Left renal pelvis (tissue), 4 donors: ENCODE measurements around the gene TMEM200C. TPM values are rescaled to one million over a fixed set of nuclear protein-coding genes. Genes with fewer than 3 reads are reported as not detected.
A peak's percentile ranks its signal among the peaks of the same experiment; 100 is the strongest.
"Not testable (repeated sequence)": the region's sequence is repeated elsewhere in the genome, so short reads cannot be mapped to it uniquely, and the experiment has no call there.

Source experiments
- DNase-seq, 4 donors: peaks; one replicate each; pipeline ENCODE4 v3.0.0-alpha.2; 2013; ENCODE audit warnings: low read depth in 4 of 4, low spot score in 3 of 4
- polyA plus RNA-seq, 4 donors: library from polyadenylated mRNA; unstranded; fragments of 120-200 nt; gene quantifications; one replicate each; pipeline ENCODE4 v1.2.1, GENCODE V29; 2013; ENCODE audit not compliant: insufficient read length in 4 of 4

Gene TMEM200C
- polyA plus RNA-seq, 4 donors: 0.50 to 2.0 (median 1.3) TPM

DNA sequence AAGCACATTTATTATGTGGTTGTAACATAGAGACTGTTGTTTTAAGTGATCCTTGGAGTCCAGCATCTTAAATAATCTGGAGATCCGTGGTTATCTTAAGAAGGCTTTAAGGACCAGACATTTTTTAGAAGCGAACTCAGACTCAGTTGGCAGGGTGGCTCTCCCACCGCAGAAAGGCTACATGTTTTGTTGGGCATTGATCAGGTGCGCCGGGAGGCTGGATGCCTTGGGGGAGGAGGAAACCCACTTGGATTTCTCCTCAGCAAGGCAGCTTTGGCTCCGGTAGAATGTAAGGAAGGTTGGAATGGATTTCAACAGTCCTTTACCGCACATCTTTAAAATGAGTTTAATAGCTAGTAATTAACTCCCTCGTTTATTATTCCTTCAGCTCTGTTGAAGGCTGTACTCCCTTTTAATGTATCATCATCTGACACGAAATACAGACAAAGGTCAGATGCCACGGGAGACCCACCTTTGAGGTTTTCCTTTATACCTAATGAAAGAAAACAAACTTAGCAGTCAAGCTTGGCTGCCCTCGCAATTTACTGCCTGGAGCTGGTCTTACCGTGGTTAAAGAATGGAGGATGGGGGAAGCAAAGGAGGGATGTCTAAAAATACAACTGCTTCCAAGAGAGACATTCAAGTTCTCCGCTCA, 1.2 kb downstream of the TMEM200C start:
- DNase-seq: peak in 2 of 4 donors; percentile 52 to 65

DNA sequence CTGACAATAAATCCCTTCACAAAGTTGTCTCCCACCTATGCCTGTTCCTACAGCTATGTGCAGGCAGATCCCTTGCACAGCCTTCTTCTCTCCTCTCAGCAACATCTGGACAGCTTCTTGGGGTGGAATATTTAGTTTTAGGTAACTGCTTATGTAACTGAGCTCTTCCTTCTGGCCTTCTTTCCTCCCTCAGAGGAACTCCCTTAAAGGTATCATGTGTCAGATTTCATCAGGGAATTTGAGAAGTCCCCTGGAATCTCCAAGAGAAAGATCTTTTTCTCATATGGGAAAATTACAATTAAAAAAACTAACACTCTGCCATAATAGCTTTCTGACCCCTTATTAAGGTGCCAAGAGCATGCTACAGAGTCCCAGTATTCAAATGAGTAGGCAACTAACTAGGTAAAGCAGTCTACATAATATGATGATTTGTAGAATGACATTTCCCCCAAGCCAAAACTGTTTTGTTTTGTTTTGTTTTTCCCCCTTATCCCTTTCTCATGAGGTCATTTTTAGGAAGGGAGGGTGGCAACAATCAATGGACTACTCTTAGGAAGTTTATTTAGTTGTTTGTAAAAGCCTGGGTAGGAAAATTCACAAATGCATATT, 2.4 kb downstream of the TMEM200C start:
- no peak for DNase-seq

DNA sequence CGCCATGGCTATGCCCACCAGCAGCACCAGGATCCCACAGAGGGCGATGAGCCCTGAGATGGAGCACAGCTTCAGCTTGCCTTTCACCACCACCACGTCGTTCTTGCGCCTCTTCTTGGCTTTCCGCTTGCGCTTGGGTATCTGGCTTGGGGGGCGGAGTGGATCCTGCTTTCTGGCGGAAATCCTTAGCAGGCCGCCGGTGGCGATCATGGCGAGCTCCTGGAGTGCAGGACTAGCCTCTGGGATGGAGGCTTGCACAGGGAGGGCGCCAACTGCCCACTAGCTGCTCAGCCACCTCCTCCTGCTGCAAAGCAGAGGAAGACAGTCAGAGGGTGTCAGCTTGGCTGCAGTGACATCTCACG, 3.5 kb downstream of the TMEM200C start:
- DNase-seq: no peak

DNA sequence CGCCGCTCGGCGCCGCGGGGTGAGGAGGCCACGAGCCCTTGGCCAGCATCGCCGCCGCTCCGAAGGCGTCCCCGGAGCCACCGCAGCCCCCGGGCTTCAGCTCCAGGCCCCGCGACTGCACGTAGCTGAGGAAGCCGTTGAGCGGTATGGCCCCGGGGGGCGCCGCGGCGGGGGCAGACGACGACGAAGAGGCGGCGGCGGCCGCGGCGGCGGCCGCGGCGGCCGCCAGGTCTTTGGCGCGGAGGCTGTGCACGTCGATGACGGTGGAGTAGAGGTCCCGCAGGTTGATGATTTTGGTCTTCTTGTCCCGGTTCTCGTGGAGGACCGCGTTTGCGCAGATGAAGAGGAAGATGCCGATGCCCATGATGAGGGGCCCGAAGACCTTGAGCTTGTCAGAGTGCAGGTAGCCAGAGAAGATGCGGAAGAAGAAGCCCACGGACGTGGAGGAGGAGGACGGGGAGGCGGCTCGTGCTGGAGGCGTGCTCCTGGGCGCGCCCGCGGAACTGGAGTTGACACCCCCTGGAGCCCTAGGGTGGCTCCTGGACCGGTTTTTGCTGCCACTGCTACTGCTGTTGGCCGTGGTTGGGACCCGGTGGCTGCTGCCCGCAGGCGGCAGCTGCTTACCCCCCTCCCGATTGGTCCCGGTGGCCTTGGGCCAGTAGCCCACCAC, 4.0 kb downstream of the TMEM200C start:
- DNase-seq: no peak

DNA sequence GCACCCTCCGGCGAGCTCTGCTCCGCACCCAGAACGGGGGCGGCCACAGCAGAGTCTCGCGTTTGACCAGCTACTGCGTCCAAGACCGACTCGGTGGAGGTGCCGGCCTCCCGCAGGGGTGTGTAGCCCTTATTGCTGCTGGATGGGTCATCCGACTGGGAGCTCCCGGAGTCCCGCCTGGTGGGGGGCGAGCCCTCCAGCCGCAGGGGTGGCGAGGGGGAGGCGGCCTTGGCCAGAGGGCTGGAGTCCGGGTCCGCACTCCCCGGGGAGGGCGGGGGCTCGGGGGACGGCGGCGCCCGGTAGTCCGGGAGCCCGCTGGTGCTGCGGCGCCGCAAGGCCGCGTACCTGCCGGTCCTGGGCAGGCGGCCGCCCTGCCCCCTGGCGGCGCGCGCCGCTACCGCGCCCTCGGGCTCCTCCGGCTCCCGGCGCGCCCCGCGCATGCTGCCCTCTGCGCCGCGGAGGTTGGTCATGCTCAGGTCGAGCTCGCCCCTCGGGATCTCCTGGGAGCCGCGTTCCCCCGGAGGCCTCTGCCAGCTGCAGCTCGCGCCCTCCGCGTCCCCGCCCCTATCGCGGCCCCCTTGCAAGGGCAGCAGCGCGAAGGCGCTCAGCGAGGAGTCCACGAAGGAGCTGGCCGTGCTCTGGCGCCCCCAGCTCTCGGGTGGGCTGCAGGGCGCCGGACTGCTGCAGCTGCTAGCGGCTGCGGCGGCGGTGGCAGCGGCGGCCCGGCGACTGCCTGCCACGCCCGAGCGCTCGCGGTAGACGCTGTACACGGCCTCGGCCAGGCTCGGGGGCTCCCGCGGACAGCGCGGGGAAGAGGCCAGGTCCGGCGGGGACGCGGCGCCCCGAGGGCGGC, 4.8 kb downstream of the TMEM200C start:
- no peak for DNase-seq

DNA sequence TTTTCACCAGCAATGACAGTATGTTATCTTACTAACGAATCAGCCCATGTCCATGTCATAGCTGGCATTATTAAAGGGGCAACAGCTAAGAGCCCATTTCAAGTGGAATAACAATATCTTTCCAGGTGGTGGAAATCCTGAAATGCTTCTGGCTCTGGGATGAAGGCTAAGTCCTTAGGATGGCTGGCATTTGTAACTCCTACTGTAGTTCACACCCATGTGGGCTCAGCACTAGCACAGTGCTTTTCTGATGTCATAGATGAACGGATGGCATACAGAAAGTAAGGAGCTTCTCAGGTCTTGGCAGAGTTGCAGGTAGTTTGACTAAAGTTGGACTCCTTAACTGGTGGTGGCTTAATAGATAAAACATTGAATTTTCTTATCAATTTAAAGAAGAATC, 10.0 kb downstream of the TMEM200C start:
- no peak for DNase-seq

DNA sequence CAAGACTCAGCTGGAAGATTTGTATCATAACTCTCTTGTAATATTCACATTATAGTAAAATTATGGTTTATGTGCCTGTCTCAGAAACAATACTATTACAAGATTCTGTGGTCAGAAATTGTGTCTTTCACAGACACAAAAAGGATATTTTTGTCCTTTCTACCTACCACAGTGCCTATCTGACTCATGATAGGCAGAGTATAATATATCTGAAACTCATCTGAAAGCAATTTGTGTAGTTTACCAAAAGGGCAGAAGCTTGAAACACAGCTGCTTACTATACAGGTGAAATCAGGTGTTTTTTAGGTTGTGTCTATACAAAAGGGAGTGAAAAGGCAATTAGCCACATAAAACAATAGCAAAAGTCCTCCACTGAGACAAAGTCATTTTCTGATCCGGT, 10.9 kb downstream of the TMEM200C start:
- DNase-seq: no peak

DNA sequence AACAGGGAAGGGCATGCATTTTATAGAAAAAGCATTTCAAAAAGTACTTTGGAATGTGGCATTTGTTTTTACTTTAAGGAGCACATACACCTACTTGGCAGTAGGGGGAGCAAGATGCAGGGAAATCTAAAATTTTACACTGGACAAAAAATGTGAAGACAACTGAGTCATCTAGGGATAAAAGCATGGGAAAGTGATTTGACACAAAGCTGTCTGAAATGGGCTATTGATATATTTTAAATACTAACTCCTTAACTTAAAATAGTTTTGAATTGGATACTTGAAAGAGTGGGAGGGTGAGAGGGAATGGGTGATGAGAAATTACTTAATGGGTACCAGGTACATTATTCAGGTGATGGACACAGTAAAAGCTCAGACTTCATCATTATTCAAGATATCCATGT, 15.8 kb downstream of the TMEM200C start:
- no peak for DNase-seq

DNA sequence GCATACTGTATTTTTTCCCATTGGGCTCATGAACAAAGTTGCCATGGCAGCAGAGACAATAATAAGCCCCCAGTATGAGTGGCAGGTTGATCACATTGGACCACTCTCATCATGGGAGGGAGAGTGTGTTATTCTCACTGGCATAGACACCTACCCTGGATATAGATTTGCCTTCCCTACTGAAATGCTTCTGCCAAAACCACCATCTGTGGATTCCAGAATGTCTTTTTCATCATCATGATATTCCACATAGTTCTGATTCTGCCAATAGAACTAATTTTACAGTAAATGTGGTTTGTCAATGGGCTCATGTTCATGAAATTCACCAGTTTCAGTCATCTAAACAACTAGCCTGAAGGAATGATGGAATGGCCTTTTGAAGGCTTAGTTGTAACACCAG, 18.4 kb downstream of the TMEM200C start:
- no peak for DNase-seq

DNA sequence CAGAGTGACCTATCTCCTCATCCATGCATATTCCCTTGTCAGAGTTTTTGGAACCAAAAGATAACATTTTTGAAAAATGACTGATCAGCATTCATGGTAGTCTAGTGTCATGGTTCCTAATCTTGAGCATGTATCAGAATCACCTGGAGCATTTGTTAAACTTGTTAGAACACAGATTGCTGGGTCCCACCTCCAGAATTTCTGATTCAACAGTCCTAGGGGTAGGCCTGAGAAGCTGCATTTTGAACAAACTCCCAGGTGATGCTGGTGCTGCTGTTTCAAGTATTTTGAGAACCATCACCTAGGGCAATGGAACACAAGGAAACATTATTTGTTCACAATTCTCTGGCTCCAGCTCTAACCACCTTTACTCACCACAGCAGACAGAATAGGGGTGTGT, 21.0 kb downstream of the TMEM200C start:
- no peak for DNase-seq

DNA sequence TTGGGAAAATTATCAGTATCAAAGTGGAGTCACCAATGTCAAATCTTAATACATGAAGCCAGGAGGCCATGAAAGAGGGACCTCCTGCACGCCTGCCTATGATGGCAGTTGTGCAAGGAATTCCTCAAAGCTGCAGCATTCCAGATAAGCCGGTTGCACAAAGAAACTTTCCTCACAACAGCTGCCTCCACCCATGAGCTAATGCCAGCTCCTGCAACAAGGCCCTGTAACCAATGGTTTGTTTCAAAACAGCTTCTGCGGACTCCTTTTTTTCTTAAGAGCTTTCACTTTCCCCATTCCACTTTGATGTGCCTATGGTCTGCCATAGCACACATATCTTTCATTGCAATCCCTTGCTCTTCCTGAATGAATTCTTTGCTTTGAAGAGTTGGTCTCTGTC, 22.4 kb downstream of the TMEM200C start:
- no peak for DNase-seq

DNA sequence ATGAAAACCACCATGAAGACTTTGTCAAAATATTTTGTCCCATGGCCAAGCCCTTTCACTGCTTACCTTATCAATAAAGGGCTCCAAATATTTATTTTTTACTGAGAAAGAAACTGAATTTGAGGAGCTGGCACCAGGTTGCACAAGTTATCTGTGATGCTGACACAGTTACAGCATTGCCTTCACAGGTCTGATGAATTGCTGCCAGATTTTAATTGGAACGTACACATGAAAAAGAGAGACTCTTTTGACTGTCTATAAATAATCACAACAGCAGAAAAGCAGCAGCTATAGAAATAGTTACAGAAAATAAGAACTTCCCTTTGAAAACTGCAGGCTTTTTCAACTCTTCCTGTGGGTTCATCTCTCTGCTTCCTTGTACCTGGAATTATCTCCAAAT, 23.9 kb downstream of the TMEM200C start:
- DNase-seq: no peak

DNA sequence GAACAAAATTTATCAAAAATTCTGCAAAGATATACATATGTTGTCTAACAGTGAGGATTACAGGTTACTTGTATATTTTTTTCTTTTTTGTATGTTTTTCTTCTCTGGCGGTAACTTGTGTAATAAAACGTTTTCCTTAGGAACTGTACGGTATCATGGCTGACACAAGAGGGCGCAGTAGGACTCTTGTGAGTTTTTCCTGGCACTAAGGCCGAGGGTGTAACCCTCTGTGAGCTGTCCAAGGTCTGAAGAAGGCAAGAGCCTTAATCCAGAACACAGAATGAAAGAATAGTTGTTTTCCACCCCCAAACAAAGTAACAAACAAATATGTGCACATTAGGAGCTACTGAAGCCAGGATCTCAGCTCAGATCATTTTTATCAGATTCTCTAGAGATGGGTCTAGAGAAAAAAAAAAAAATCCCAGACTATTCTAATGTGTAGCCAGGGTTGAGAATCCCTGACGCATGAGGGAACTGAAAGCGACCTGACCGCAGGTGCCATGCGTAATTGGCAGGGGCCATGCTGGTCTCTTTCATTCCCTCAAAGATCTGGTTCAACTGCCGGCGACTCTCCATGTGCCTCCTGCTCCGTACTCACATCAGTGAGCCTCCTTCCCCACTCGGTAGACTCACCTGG, 27.0 kb downstream of the TMEM200C start:
- DNase-seq: peak; percentile 56 to 82 (median 74)

DNA sequence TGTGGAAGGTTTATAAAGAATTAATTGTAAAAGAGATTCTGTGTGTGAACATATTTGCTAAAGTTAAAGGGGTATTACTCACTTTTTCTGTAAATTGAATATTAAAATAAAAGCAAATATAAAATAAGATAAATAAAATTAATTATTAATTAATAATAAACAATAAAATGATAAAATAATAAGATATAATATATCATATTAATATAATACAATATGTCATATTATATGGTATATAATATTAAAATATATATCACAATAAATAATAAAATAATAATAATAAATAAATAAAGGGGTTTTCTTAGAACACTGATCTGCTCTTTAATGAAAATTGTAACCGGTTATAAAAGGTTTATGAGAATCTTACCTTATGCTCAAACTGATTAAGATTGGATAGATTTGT, 29.8 kb downstream of the TMEM200C start:
- DNase-seq: no peak

DNA sequence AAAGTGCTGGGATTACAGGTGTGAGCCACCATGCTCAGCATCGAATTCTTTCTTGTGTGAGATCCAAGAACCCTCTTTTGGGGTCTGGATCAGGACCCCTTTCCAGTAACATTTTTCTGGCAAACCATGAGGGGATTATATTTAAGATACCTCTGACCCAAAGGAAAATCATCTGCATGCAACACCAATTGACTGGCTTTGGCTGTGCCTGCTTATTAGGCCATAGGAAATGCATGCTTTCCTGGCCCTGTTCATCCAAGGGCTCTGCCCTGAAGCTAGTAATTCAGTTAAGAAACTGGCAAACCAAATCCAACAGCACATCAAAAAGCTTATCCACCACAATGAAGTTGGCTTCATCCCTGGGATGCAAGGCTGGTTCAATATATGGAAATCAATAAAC, 33.2 kb downstream of the TMEM200C start:
- not testable (repeated sequence) for DNase-seq

DNA sequence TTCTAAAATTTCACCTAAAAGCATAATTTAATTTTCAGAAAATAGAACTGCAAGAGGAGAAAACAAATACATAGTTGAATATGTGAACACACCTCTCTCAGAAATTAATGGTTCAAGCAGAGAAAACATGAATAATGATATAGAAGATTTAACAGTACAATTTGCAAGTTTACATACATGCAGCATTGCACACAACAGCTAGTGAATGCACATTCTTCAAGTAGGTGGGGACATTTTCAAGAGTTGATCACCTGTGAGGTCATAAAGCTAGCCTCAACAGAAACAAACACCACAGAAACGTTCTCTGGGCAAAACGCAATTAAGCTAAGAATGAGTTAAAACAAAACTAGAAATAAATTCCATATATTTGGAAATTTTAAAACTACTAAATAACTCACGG, 38.1 kb downstream of the TMEM200C start:
- DNase-seq: no peak

DNA sequence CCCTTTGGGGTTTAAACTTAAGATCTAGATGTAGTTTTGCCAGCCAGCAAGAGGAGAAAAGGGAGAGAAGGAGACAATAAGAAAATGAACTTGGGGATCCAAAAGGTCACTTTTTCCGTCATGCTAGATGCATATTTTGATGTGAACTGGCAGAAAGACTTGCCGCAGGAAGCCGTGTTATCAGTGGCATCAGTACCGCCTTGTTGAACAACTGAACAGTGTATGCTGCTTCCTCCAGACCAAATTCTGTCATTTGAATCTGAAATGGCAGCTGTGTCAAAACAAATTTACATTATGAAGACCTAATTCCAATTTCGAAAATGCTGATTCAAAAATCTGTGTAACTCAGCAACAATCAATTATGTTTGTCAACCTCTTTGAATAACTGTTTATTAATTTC, 42.1 kb downstream of the TMEM200C start:
- DNase-seq: no peak

DNA sequence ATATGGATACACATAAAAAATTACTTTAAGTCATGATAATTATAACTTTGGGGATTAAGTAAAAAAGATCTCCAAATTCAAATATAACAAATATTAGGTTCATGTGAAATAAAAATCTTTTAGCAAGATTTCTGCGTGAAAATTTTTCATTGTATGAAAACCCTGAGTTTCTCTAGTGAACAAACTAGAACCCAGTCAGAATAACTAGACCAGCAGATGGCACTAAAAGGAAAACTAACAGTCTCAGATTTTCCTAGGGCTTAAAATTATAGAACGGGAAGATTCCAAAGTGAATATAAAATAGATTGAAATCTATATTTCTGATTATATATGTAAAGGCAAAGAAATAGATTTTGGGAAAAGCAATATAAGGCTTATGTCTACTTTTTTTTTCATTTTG, 43.3 kb downstream of the TMEM200C start:
- DNase-seq: no peak

DNA sequence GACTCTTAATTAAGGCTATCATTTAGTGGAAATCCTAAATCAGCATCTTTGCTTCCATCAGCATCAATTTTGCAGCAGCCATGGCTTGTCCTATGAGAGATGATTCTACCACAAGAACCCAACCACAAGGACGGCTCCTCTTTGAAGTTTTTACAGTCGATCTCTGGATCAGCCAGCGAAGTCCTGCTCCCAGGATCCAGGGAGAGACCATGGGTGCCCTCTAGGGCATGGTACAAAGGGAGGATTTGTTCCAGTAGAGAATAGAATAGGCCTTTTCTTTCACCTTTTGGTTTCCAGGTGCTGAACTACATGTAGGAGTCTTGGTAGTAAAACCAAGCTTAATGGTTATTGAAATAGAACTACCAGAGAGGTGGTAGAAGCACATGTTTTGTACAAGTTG, 52.7 kb downstream of the TMEM200C start:
- DNase-seq: no peak

DNA sequence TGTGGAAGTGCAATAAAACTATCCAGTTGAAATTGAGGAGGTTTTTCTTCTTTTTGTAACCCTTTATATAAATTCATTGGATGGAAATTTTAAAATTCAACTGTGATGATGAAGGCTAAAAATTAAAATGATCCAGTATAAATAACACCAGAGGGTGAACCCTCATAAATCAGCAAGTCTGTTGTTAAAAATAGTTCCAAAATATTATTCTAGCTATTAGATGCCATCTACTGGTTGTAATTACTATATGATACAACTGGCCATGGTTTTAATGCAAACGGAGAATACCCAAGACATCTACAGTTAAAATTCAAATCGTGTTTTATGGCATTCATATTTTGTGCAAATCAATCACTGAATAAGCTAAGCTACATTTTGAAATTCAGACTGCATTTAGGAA, 53.8 kb downstream of the TMEM200C start:
- DNase-seq: no peak

DNA sequence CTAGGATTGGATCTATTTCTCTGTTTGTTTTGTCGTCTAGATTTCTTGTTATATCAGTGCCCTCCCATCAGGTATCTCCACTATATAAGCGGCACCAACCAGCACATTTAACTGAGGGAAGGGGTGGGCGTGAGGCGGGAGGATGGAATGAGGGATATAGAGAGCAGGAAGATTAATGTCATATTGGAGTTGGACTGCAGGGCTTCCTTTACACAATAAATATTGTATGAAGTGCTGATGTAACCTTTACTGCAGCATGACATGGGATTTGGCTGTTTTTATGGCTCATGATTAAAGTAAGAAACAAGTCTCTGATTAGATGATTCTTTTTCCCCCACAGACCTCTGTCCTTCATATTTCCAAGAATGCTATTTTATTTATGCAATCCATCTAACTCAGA, 54.8 kb downstream of the TMEM200C start:
- no peak for DNase-seq
